Ureter (tissue), 1 donor: ENCODE results near the gene LIMK2. TPM values are rescaled to one million over a fixed set of nuclear protein-coding genes. Genes with fewer than 3 reads are reported as not detected.
A peak's percentile ranks its signal among the peaks of the same experiment; 100 is the strongest.
"Not testable (repeated sequence)": the region's sequence is repeated elsewhere in the genome, so short reads cannot be mapped to it uniquely, and the experiment has no call there.

Source experiments
- DNase-seq: peaks from one replicate; pipeline ENCODE4 v3.0.0-alpha.2; 2020; ENCODE audit warnings: low spot score
- total RNA-seq: library from RNA; stranded (reverse); gene quantifications from one replicate; pipeline ENCODE4 v1.2.4, GENCODE V29; 2023
- donor health status: DM: yes; HTN: yes; CAD: no.

The LIMK2 gene
- total RNA-seq, result 85.4 TPM

DNA sequence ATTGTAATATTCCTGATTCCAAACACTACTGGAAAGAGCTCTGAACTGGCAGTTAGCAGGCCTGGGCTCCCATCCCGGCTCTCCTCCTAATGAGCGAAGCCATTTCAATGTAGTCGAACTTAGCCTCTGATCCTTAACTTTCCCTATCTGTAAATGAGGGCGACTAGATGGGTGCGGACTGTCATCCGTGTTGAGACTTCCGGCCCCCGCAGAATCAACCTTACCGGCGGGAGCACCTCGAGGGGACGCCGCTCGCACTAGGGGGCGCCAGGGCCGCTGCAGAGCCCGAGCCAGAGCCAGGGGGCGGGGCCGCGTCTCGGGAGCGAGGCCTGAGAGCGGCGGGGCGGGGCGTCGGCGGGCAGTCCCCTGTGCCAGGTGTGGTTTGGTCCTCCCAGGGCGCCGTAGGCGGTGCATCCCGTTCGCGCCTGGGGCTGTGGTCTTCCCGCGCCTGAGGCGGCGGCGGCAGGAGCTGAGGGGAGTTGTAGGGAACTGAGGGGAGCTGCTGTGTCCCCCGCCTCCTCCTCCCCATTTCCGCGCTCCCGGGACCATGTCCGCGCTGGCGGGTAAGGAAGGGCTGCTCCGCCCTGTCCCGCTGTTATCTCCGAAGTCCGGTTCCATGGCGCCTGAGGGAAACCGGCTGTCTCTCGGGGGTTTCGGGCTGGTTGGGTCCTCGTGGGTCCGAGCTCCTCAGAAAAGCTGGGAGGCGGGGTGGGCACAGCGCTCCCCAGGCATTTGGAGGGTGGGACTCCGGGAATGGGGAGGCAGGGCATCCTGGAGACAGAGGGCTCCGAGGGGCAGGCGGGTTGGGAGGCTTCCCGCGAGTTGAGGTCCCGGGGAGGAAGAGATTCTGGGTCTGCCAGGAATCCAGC is at the start of gene LIMK2:
Gene LIMK2, plus strand, starts transcription at position 437 of the 869 bp plus-strand sequence. Its CDS starts 111 bp downstream, at position 548.
- DNase-seq, result peak; percentile 93

DNA sequence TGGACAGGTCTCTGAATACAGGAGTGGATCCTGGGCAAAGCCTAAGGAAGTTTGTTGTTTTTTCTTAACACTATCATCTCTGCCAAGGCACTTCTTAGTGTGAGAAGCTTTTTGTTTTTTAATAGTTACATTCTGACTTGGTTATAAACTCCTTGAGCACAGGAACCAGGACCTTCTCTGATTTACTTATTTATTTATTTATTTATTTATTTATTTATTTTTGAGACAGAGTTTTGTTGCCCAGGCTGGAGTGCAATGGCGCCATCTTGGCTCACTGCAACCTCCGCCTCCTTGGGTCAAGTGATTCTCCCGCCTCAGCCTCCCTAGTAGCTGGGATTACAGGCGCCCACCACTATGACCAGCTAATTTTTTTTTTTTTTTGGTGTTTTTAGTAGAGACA is 41.1 kb upstream of the LIMK2 start:
- no peak for DNase-seq

DNA sequence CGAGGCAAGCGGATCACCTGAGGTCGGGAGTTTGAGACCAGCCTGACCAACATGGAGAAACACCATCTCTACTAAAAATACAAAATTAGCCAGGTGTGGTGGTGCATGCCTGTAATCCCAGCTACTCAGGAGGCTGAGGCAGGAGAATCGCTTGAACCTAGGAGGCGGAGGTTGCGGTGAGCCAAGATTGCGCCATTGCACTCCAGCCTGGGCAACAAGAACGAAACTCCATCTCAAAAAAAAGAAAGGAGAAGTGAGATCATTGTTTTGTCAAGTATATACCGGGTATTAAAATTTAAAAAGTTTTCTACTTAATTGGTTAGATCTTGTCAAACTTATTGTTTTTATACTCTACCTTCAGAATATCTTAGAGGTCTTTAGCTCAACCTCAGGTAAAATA is 40.4 kb upstream of the LIMK2 start:
- DNase-seq, result not testable (repeated sequence)

DNA sequence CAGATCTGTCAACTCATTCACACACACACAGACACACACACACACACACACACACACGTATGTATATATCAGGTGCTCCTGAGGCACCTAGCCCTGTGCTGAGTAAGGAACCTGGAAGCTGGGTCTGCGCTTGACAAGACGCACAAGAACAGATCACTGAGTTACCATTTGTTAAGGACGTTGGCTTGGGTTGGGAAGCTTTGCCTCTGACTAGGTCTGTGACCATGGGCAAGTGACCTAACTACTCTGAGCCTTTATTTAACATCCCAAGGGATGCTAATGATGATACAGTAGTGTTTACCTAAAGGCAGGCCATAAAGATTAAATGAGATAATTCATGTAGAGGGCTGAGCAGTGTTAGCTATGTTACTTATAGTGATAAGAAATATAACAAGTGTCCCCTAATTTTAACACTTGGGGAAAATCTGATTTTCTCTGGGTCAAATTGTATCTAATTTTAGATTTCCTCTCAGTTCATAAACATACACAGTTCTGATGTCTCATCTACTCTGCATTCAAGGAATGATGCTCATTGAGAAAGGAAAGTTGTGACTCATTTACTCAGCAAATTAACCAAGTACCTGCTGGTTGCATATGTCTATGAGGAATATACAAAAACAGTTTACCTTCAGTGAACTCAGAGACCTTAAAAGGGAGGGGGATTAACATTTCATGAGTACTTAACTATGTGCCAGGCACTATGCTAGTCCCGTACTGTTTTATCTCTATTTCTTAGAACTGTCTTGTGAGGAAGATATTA is 38.5 kb upstream of the LIMK2 start:
- DNase-seq, result no peak

DNA sequence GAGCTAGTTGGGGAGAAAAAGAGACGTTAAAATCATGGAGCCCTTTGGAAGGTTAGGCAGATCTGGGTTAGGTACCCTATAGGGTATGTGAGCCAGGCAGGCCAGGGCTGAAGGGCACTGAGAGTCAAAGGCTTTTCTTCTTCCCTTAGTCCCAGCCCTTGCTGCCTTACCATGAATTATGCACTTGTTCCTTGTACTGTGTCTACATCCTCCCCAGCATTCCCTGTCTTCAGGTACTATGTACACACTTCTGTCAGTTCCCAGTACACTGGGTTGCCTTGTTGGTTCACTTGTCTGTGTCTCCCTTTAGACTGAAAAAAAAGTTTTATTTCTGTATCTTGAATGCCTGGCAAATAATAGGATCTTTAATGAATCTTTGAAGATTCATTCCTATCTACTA is 35.2 kb upstream of the LIMK2 start:
- DNase-seq, result no peak

DNA sequence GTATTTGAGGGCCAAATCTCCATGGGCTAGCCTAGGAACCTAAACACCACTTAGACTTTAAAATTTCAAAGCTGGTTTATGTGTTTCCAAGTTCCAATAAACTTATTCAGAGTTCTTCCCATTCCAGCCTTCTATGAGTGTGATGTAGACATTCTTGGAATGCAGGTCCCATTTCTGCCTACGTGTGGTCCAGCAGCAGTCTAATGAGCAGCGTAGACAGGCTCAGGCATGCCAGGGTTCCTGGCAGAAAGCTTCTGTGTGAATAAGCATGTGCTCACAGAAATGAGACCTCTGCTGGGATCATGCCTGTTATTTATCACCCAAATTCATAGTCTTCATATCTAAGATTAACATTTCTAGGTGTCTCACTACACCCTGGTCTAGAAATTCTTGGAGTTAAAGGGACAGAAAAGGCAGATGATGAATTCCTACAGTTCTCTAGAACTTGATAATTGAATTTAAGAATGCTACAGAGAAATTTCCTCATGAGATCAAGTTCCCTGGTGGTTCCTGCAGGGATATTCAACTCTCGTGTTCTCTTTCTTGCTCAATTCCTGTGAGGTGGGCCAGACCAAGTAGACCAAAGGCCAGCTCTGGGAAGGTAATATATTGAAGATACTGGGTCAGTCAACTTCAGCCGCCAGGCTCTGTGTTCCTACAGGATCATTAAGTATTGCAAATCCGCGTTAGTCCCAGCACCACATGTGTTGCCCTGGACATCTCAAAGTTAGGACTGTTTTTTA is 34.5 kb upstream of the LIMK2 start:
- DNase-seq, result peak; percentile 70

DNA sequence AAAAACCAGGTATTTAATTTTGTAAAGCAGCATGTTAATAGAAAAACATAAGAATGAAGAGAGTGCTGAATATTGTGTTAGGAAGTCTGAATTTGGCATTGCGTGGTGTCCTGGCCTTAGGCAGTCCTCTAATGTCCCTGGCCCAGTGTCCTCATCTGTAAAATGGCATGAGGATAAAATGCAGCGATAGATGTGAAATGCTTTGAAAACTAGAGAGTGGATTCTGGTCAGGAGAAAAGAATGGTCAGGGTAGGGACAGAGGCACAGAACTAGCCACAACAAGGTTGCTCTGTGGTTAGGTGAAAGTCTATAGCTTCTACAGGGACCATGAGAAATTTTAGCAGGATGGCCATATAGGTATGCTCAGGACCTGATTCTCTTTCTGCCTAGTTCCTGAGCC is 33.2 kb upstream of the LIMK2 start:
- no peak for DNase-seq

DNA sequence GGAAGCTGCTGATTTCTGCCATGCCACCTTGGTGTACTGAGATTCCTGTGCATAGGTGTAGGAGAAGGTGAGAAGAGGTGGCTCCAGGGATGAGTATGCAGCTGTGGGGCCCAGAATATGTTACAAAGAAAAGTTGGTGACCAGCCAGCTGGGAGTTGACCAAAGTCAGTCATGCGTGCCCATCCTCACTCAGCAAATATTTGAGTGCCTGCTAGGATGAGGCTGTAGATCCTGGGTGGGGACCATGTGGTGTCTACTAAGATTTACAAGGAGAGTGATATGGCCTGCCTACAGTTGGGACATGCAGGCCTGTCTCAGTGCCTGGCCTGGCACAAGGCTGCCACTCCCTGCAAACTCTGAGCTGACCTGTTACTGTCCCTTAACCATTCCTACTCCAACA is 32.8 kb upstream of the LIMK2 start:
- peak; percentile 67 for DNase-seq

DNA sequence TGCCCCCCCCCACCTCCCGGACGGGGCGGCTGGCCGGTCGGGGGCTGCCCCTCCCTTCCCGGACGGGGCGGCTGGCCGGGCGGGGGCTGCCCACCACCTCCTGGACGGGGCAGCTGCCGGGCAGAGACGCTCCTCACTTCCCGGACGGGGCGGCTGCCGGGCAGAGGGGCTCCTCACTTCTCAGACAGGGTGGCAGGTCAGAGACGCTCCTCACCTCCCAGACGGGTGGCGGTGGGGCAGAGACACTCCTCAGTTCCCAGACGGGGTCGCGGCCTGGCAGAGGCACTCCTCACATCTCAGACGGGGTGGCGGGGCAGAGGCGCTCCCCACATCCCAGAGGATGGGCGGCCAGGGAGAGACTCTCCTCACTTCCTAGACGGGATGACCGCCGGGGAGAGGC is 28.1 kb upstream of the LIMK2 start:
- no peak for DNase-seq

DNA sequence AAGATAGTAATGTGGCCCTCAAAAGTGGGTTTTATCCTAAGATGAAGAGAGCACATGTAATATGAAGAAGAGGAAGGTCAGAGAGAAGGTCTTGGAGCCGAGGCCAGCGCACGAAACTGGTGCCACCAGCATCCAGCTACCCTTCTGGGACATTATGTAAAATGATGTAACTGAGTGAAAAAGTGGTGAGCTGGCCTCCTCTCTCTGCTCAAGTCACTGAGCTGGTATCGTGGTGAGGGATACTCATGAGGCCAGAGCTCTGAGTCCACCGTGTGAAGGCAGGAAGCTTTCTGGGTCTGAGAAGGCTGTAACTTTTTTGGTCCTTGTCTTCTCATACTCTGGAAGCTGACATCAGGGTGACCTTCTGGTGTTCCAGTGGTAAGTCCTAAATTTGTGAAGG is 27.0 kb upstream of the LIMK2 start:
- no peak for DNase-seq

DNA sequence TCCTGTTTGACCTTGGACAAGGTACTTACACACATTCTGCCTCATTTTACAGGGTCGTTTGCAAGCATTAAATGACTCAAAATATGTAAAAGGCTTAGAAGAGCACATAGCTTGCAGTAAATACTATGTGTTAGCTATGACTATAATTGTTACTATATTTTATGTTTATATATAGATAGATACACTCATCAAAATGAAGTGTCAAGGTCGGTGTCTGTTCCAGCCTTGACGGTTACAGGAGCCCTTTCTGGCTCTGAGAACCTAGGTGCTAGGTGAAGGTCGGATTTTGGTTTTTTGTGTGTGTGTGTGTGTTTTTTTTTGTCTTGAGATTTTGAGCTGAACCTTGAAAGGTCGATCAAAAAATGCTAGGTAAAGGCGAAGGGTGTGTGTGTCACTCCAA is 24.5 kb upstream of the LIMK2 start:
- DNase-seq, result no peak

DNA sequence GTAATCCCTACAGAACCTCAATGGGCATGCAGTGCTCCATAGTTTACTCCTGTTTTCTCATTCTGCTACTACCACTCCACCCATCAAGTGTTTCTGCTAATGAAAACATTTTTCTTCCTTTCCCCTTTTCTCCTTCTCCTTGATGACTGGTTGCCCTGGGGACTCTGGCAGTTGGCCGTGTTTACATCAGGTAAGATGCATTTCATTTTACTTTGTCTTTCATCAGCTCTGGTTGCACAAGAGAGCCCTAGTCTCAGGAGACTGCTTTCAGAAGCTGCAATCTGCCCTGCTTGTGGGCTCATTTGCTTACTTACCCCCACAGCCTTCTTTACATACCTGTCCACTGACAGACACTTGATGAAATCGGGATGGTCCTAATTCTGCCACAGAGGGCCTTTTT is 19.6 kb upstream of the LIMK2 start:
- DNase-seq, result no peak

DNA sequence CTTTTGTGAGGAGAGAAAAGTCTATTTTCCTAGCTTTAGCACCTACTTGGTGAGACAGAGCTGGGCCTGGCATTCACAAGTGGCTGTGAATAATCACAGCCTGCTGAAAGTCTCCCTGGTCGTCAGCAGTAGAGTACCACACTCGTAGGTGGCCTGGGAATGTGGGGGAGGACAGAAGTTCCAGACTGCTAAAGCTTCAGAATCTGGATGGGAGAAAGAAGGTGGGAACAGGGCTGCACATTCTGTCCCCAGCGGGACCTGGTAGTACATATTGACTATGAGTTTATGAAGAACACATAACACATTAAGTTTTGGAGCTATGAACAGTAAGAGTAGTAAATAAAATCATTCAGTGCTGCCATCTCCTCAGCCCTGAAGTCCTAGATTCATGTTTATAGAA is 19.0 kb upstream of the LIMK2 start:
- no peak for DNase-seq

DNA sequence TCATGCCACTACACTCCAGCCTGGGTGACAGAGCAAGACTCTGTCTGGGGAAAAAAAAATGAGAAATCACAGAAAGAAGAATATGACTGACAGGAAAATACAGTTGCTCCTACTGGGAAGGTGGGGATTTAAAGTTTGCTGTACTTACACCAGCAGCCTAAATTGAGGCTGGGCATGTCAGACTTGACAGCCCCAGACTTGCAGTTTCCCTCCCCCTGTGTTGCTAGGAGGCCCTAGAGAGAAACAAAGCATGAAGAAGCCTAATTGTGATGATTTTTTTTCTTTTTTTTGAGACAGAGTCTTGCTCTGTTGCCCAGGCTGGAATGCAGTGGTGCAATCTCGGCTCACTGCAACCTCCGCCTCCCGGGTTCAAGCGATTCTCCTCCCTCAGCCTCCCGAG is 17.4 kb upstream of the LIMK2 start:
- not testable (repeated sequence) for DNase-seq

DNA sequence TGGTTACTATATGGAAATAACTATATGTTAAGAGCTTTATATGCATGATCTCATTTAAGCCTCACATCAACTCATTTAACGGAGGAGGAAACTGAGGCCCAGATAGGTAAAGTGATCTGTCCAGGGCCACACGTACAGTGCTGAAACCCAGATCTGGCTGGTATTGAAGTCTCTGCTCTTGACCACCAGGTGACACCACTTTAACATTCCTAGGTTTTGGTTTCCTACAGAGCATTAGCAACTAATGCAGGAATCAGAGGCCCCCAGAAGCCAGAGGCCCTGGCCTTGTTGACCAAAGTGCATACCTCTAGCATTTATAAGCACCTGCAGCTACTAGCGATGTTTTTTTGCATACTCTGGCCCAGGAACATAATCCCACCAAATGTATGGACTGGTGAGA is 12.9 kb upstream of the LIMK2 start:
- no peak for DNase-seq

DNA sequence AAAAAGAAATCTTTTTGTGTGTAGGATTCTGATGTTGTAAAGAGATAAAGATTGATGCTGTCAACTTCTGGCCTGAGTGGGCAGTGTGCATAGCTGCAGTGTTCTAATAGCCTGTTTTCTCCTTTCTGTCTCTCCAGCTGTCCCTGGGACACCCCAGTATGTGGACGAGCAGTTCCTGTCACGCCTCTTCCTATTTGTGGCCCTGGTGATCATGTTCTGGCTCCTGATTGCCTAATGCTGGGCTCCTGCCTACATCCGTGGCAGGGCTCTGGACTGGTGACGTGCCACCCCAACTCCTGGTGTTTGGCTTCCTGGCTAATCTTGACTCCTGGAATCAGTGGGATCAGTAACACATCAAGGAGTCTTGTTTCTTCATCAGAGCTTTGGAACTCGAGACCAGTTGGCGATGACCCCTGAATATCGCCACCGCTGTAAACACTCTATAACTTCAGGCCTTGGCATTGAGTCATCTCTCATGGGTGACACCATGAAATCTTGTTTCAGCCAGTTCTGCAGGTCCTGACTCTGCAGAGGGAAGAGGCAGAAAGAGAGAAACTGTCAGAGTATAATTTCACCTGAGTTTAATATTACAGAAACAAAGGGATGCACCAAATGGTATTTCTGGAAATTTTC is 7.6 kb upstream of the LIMK2 start:
- not testable (repeated sequence) for DNase-seq

DNA sequence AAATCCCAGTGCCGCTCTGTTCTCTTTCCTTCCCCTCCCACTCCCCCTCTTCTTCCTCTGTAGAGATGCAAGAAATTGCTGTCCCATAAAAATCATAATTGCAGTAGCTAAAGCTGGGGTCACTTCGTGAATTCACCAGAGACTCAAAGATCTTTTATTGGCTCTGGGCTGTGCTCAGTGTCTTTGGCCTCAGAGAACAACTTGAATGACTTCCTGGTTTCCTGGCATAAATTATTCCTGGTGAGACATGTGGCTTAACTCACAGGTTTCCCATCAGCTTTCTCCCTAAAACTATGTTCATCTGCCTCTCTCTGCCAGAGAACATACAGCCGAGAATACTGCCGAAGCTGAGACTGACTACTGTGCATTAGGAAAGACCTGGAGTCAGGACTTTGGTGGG is 7.0 kb upstream of the LIMK2 start:
- not testable (repeated sequence) for DNase-seq

DNA sequence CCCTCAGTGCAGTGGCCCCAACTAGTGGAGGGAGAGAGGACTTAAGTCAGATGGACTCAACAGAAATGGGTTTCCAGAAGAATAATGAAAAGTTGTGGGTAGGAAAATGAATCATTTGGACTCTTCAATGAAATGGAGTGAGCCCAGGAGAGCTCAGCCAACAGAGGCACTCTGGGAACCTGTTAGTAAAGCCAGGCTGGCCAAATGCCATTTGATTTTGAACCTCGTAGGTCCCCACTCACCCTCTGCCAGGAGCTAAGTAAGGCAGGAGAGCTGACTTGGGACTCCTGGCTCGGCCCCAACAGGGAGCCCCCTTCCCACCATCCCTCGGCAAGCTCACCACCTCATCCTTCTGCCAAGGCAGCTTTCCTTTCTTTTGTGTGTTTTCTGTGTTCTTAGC is 5.6 kb upstream of the LIMK2 start:
- not testable (repeated sequence) for DNase-seq

DNA sequence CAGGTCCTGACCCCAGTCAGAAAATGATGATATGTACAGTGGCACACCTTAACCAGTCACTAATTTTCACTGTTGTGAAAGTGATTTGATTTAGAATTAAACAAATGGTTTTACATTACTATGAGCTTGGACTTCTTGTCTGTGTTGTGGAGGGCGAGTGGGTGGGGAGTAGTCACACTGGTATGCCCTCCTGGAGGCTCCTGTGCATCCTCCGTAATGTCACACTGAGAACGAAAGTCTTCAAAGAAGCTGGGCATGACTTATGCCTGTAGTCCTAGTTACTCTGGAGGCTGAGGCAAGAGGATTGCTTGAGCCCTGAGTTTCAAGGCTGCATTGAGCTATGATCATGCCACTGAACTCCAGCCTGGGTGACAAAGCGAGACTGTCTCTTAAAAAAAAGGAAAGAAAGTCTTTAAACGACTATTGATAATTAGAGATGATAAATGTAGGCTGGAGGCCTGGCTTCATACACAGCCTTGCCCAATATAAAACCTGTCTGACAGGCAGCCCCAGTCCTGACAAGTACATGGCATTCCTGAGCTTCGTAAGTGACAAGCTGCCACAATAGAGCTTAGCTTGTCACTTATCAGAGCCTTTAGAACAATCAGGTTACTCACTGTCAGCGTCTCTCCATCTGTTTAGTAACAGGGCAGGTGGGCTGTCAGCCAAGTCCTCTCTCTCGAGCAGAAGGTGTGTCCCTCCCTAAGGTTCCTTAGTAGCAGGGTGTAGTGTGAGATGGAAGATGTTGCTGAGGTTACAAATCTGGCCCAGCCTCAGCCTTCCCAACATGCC is 5.0 kb upstream of the LIMK2 start:
- DNase-seq, result peak; percentile 86

DNA sequence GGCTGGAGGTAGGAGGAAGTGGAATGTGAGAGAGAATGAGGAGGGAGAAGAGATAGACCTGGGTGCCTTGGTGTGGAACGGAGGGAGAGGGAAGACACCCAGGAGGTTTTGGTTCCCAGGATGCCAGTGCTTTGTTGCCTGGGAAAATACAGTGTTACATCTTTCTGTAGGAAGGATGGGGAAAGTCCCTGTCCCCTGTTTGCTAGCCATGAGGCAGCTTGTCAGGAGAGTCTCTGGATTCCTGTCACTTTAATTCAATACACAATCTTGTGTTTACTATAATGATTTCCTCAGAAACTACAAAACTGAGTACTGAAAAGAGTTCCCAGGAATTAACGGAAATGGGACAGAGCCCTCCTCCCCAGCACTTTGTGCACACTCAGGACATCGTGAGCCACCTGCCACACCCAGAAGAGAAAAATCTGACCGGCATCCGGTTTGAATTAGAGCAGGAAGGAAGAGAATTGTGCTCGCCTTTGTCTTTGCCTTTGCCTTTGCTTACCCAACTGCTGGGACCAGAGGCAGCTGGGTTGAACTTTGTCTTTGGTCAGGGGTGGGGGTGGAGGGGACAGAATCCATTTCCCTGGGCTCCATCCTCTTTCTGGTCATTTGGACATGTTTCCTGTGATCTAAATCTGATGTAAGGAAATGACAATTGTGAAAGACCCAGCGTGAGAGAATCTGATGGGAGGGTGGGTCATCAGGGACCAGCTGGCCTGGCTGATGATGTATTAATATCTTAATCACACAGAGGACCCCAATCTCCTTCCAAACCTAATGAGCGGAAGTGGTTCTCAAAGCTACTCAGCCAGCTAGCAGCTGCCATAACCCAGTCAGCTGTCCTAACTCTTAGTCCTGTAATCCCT is 1.3 kb upstream of the LIMK2 start:
- DNase-seq, result peak; percentile 64
